ENCODE results near the gene DDO.

DDO gene

GRCh38 chr6:110368284-110368683, 47.1 kb downstream of the DDO start:
- Histone ChIP-seq H3K27ac (peak overlapping the region; percentile 78), H3K4me3 (peak overlapping the region; percentile 59), H3K36me3 (ENCODE audit: insufficient read depth, low read length) (no peaks in the 10 kb centered on the region), H3K9me3 (ENCODE audit: low read depth, low read length) (no peaks in the 10 kb centered on the region), H3K9ac (ENCODE audit: insufficient read length) (peak overlapping the region; percentile 16)
- no peak for DNase-seq (ENCODE audit: low read depth, low spot score)
- no peak for TF ChIP-seq FOXP2 (optimal IDR thresholded peaks at IDR 0.05; ENCODE audit: control extremely low read depth, extremely low read length, insufficient read depth)
- TF ChIP-seq EZH2 (IDR thresholded peaks at IDR 0.05): no peak
- no peak for TF ChIP-seq POLR2AphosphoS5 (IDR thresholded peaks at IDR 0.05; ENCODE audit: borderline replicate concordance, low read depth, low read length)

GRCh38 chr6:110367825-110368224, 47.5 kb downstream of the DDO start:
- DNase-seq (ENCODE audit: low read depth, low spot score): no peak
- peak overlapping the region; percentile 78 for H3K27ac ChIP-seq
- H3K9ac ChIP-seq (ENCODE audit: insufficient read length): peak overlapping the region; percentile 16
- H3K4me3 ChIP-seq: peak overlapping the region; percentile 59
- TF ChIP-seq EZH2 (IDR thresholded peaks at IDR 0.05) (no peak), POLR2AphosphoS5 (IDR thresholded peaks at IDR 0.05; ENCODE audit: borderline replicate concordance, low read depth, low read length) (no peak), FOXP2 (optimal IDR thresholded peaks at IDR 0.05; ENCODE audit: control extremely low read depth, extremely low read length, insufficient read depth) (no peak)
- H3K36me3 ChIP-seq (ENCODE audit: insufficient read depth, low read length): no peaks in the 10 kb centered on the region
- no peaks in the 10 kb centered on the region for H3K9me3 ChIP-seq (ENCODE audit: low read depth, low read length)

GRCh38 chr6:110366975-110367374, 48.4 kb downstream of the DDO start:
- TF ChIP-seq EZH2 (IDR thresholded peaks at IDR 0.05) (no peak), FOXP2 (optimal IDR thresholded peaks at IDR 0.05; ENCODE audit: control extremely low read depth, extremely low read length, insufficient read depth) (no peak), POLR2AphosphoS5 (IDR thresholded peaks at IDR 0.05; ENCODE audit: borderline replicate concordance, low read depth, low read length) (no peak)
- Histone ChIP-seq H3K9me3 (ENCODE audit: low read depth, low read length) (no peaks in the 10 kb centered on the region), H3K36me3 (ENCODE audit: insufficient read depth, low read length) (no peaks in the 10 kb centered on the region), H3K27ac (peak overlapping the region; percentile 78), H3K9ac (ENCODE audit: insufficient read length) (no peak overlapping the region), H3K4me3 (0 out of 2 replicates have a peak overlapping the region, but pooled peaks have one; percentile 8)
- DNase-seq (ENCODE audit: low read depth, low spot score): no peak

GRCh38 chr6:110366256-110366655, 49.1 kb downstream of the DDO start:
- no peak for DNase-seq (ENCODE audit: low read depth, low spot score)
- Histone ChIP-seq H3K36me3 (ENCODE audit: insufficient read depth, low read length) (no peaks in the 10 kb centered on the region), H3K9me3 (ENCODE audit: low read depth, low read length) (no peaks in the 10 kb centered on the region), H3K9ac (ENCODE audit: insufficient read length) (no peak overlapping the region), H3K4me3 (no peak overlapping the region), H3K27ac (peak overlapping the region; percentile 78)
- TF ChIP-seq POLR2AphosphoS5 (IDR thresholded peaks at IDR 0.05; ENCODE audit: borderline replicate concordance, low read depth, low read length): no peak
- TF ChIP-seq FOXP2 (optimal IDR thresholded peaks at IDR 0.05; ENCODE audit: control extremely low read depth, extremely low read length, insufficient read depth): no peak
- no peak for TF ChIP-seq EZH2 (IDR thresholded peaks at IDR 0.05)

- TF ChIP-seq EZH2 (IDR thresholded peaks at IDR 0.05): no peak
- no peak for TF ChIP-seq POLR2AphosphoS5 (IDR thresholded peaks at IDR 0.05; ENCODE audit: borderline replicate concordance, low read depth, low read length)
- no peak for TF ChIP-seq FOXP2 (optimal IDR thresholded peaks at IDR 0.05; ENCODE audit: control extremely low read depth, extremely low read length, insufficient read depth)
- Histone ChIP-seq H3K4me3 (no peak overlapping the region), H3K36me3 (ENCODE audit: insufficient read depth, low read length) (no peaks in the 10 kb centered on the region), H3K27ac (no peak overlapping the region), H3K9me3 (ENCODE audit: low read depth, low read length) (no peaks in the 10 kb centered on the region), H3K9ac (ENCODE audit: insufficient read length) (no peak overlapping the region)
- no peak for DNase-seq (ENCODE audit: low read depth, low spot score)
Observed at GRCh38 chr6:110364364-110365105, 50.8 kb downstream of the DDO start.

- Histone ChIP-seq H3K9me3 (ENCODE audit: low read depth, low read length) (no peaks in the 10 kb centered on the region), H3K9ac (ENCODE audit: insufficient read length) (no peak overlapping the region), H3K4me3 (no peak overlapping the region), H3K27ac (no peak overlapping the region), H3K36me3 (ENCODE audit: insufficient read depth, low read length) (no peaks in the 10 kb centered on the region)
- TF ChIP-seq EZH2 (IDR thresholded peaks at IDR 0.05): no peak
- no peak for TF ChIP-seq POLR2AphosphoS5 (IDR thresholded peaks at IDR 0.05; ENCODE audit: borderline replicate concordance, low read depth, low read length)
- no peak for TF ChIP-seq FOXP2 (optimal IDR thresholded peaks at IDR 0.05; ENCODE audit: control extremely low read depth, extremely low read length, insufficient read depth)
- no peak for DNase-seq (ENCODE audit: low read depth, low spot score)
Observed at GRCh38 chr6:110363748-110364147, 51.6 kb downstream of the DDO start.

- Histone ChIP-seq H3K36me3 (ENCODE audit: insufficient read depth, low read length) (no peaks in the 10 kb centered on the region), H3K9ac (ENCODE audit: insufficient read length) (no peak overlapping the region), H3K9me3 (ENCODE audit: low read depth, low read length) (no peaks in the 10 kb centered on the region), H3K27ac (no peak overlapping the region), H3K4me3 (no peak overlapping the region)
- DNase-seq (ENCODE audit: low read depth, low spot score): no peak
- TF ChIP-seq POLR2AphosphoS5 (IDR thresholded peaks at IDR 0.05; ENCODE audit: borderline replicate concordance, low read depth, low read length): no peak
- TF ChIP-seq EZH2 (IDR thresholded peaks at IDR 0.05): no peak
- no peak for TF ChIP-seq FOXP2 (optimal IDR thresholded peaks at IDR 0.05; ENCODE audit: control extremely low read depth, extremely low read length, insufficient read depth)
Observed at GRCh38 chr6:110360676-110361075, 54.7 kb downstream of the DDO start.

- Histone ChIP-seq H3K9ac (ENCODE audit: insufficient read length) (no peak overlapping the region), H3K9me3 (ENCODE audit: low read depth, low read length) (no peaks in the 10 kb centered on the region), H3K27ac (peak overlapping the region; percentile 80; the same call in 1 of the 2 replicates), H3K36me3 (ENCODE audit: insufficient read depth, low read length) (no peaks in the 10 kb centered on the region), H3K4me3 (no peak overlapping the region)
- DNase-seq (ENCODE audit: low read depth, low spot score): no peak
- TF ChIP-seq POLR2AphosphoS5 (IDR thresholded peaks at IDR 0.05; ENCODE audit: borderline replicate concordance, low read depth, low read length): no peak
Observed at GRCh38 chr6:110359556-110359955, 55.8 kb downstream of the DDO start.
